Measurements from ENCODE around the gene ONECUT1.

DNA sequence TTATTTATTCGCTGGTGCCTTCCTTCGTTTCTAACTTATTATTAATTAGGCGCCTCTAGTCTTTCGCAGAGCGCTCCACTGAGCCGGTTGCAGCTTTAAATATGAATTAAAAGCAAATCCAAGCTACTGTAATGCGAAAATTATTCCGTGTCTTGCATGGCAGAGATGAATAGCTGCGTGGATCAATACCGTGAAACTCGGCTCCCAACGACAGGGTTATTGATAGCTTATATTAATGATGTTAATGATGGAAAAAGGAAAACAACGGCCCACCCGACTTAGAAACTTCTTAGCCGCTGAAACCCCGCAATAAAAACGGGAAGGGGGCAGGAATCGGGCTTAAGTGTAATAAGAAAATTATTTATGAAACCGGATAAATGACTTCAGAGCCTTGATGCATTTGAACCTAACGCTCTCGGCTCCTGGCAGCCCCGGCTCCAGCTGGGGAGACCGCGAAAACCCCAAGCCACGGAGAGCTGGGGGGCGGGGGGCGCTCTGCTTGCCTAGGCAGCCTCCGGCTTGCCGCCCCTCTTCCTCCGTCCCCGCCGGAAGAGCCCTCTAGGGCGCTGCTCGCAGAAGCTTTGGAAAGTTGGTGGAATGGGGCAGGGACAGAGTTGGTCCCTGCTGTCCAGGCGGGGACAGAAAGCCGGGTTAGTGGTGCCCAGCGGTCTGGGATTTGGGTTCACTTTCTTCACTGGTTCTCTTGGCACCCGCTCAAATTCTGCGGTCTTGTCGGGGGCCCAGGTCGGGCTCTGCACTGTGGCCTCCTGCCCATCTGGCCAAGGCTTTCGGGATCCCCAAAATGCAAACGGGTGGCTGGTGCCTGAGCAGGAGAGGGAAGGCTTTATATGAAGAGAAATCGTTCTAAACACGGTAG is 7.7 kb upstream of the ONECUT1 start:
- TF ChIP-seq, protein P1, sequence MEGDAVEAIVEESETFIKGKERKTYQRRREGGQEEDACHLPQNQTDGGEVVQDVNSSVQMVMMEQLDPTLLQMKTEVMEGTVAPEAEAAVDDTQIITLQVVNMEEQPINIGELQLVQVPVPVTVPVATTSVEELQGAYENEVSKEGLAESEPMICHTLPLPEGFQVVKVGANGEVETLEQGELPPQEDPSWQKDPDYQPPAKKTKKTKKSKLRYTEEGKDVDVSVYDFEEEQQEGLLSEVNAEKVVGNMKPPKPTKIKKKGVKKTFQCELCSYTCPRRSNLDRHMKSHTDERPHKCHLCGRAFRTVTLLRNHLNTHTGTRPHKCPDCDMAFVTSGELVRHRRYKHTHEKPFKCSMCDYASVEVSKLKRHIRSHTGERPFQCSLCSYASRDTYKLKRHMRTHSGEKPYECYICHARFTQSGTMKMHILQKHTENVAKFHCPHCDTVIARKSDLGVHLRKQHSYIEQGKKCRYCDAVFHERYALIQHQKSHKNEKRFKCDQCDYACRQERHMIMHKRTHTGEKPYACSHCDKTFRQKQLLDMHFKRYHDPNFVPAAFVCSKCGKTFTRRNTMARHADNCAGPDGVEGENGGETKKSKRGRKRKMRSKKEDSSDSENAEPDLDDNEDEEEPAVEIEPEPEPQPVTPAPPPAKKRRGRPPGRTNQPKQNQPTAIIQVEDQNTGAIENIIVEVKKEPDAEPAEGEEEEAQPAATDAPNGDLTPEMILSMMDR (IDR thresholded peaks at IDR 0.05 in 8 of 11, conservative IDR thresholded peaks at IDR 0.05 in 3 of 11): no peak
- TF ChIP-seq POLR2AphosphoS5 (IDR thresholded peaks at IDR 0.05): no peak
